Measurements from ENCODE around the gene ANKS3.

DNA sequence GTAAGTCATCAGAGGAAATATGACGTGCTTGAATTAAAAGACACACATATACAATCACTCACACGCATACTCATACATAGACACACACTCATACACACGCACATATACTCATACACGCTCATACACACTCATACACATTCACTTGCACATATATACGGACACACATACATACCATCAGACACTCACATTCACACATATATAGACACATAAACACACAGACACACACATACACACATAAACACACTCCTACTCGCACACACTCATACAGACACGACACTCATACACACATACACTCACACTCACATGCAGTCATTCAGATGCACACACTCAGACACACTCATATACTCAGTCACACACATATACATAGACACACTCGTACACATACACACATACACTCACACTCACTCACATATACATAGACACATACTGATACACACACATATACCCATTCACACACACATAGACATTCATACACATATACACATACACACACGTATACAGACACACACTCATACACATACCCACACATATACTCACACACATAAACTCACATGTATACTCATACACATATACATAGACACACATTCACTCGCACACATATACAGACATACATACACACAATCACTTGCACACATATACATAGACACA, 65.6 kb downstream of the ANKS3 start:
- no peak for TF ChIP-seq POLR2A (IDR thresholded peaks at IDR 0.05; ENCODE audit: low read length)
- TF ChIP-seq CTCF (IDR thresholded peaks at IDR 0.05): no peak
- TF ChIP-seq, protein P1, sequence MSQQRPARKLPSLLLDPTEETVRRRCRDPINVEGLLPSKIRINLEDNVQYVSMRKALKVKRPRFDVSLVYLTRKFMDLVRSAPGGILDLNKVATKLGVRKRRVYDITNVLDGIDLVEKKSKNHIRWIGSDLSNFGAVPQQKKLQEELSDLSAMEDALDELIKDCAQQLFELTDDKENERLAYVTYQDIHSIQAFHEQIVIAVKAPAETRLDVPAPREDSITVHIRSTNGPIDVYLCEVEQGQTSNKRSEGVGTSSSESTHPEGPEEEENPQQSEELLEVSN (IDR thresholded peaks at IDR 0.05; ENCODE audit: borderline replicate concordance, low read depth): no peak
- TF ChIP-seq EP300 (IDR thresholded peaks at IDR 0.05): no peak
- no peak for TF ChIP-seq HDAC2 (IDR thresholded peaks at IDR 0.05)
- no peak for TF ChIP-seq HMGXB4 (CRISPR knock-in tag; IDR thresholded peaks at IDR 0.05; ENCODE audit: borderline replicate concordance)
- no peak for TF ChIP-seq BHLHE40 (IDR thresholded peaks at IDR 0.05; ENCODE audit: low read depth, low read length)
- no peak for TF ChIP-seq RCOR1 (IDR thresholded peaks at IDR 0.05; ENCODE audit: low read depth, low read length)
- TF ChIP-seq RAD21 (conservative IDR thresholded peaks at IDR 0.05 in 1 of 2, IDR thresholded peaks at IDR 0.05 in 1 of 2): no peak

All from A549 (cell line).